ENCODE results near the gene EVC.

EVC gene

DNA sequence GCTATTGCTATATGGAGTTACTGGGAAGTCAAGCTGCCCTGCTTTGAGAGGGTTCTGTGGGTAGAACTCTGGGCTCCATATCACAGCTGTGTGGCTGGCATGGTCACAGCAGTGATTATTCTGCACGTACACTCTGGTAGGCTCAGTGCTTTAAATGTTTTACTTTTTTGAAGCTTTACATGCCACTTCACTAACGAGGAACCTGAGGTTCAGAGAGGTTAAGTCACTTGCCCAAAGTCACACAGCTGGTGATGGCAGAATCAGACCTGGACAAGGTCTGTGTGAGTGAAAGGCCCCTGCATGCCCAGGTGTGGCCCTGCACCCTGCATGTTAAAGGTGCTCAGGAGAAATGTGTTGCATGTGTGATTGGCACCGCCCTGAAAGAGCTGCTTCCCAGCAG is 24.5 kb downstream of the EVC start:
- no peak for DNase-seq

DNA sequence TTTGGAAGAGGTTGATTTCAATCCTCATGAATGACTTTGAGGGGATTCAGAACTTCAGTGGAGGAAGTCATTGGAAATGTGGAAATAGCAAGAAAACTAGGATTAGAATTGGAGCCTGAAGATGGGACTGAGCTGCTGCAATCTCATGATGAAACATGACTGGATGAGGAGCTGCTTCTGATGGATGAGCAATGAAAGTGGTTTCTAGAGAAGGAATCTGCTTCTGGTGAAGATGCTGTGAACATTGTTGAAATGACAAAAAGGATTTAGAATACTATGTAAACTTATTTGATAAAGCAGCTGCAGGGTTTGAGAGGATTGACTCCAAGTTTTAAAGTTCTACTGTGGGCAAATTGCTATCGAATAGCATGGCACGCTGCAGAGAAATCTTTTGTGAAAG is 27.1 kb downstream of the EVC start:
- DNase-seq = no peak

DNA sequence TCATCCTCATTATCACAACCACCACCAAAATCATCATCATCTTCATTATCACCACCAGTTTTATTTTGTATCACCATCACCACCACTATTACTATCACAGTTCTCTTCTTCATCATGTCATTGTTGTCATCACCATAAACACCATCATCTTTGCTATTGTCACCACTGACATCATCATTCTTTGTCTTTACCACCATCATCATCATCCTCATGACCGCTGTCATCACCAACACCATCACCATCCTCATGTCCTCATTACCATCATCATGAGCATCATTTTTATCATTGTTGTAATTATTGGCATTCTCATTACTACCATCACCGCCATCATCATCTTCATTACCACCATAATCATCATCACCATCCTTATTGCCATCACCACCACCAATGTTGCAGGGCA is 31.4 kb downstream of the EVC start:
- DNase-seq = no peak

DNA sequence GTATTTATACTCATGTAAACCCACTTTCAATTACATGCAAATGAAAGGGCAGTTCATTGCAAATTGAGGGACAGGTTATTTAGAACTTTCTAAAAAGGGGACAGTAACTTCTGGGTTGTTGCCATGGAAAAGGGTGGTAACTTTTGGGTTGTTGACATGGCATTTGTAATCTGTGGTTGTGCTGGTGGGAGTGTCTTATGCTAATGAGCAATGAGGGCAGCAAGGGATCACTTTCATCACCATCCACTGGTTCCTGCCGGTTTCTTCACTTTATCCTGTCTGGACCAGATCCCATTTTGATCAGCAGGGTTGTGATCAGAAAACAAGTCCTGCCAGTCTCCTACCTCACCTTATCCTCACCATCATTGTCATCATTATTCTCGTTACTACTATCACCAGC is 32.0 kb downstream of the EVC start:
- DNase-seq = no peak

DNA sequence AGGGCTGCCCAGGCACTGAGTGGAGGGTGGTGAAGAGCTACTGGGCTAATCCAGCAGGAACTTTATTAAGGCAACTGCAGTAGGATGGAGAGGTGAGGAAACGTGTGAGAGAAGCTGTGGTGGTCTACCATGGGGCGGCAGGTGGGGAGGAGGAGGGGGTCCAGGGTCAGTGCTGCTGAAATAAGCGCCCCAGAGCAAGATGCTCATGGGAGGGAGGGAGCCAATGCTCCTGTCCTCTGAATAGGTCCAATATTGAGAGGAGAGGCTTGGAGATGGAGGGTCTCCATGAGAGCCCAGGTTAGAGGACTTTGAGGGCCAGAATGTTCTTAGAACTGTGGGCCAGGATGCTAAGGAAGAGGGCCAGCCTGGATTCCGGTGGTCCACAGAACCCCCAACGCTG is 35.2 kb downstream of the EVC start:
- DNase-seq = no peak

DNA sequence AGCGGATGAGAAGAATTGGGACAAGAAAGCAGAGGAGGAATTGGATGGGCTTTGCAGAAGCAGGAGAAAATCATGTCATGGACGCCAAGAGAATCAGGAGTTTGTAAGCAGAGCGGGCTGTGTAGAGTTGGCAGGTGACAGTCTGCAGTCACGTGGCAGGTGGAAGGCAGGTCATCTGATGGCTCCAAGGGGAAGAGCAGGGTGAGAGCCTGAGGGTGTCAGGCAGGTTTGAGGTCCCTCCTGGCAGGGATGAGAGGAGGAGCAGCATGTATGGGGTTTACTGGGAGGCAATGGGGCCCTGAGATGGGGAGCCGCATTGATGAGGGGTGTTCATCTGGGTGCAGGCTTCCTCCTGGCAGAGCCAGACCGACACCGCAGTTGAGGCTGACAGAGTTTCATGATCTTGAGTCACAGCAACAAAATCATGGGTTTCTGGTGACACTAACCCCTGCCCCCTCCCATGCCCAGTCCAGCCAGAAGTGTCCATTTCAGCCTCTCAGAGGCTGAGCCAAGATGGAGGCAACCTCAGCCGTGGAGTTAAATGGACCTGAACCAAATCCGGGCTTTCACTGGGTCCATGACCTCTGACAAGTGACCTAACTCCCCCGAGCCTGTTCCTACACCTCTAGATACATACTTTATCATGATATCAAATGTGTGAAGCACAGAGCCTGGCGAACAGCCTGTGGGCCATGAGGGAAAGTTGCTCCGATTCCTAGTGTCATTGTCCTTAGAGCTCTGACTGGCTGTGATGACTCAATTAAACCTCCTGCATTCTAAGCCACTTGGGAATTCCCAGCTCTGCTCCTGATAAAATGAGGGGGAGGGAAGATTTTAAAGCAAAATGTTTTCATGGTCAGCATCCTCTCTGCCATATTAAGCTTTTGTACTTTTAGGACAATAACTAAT is 36.1 kb downstream of the EVC start:
- no peak for DNase-seq

DNA sequence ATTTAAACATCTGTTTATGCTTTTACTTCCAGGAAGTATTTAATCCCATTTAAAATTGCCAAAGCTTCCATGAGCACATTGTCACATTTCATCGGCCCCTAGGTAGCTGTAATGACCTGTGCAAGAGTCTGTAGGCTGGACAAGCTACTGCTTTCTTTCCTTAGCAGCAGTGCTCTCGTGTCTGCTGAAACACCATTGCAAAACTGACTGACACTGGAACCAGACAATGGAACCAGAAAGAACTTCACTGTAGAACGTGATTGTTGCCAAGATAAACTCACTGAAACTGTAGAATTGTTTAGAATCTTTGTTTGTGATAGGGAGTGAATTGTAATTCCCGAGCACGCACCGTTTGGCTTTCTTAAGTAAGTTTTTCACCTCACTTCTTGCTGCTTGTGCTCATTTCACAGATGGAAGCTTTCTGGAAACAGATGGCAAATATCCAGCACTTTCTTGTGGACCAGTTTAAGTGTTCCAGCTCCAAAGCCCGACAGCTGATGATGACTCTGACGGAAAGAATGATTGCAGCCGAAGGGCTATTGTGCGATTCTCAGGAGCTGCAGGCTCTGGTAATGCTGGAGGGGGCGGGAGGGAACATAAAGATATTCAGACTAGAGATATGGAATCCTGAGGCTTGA is 36.9 kb downstream of the EVC start:
- DNase-seq = no peak

DNA sequence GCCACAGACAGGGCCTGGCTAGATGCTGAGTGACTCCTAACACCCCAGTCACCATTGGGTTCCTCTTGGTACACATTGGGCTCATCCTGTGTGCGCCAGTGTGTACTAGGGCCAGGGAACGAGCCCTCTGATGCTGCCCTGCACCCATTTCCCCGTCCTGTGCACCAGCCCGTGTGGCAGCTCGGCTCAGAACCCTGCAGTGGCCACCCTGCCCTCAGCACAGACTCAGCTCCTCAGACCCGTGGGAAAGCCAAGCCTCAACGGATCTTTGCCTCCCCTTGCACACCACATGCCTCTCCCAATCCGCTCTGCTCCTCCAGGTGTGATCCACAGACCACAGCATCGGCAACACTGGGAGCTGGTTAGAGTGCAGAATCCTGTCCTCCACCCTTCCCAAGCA is 38.6 kb downstream of the EVC start:
- no peak for DNase-seq

DNA sequence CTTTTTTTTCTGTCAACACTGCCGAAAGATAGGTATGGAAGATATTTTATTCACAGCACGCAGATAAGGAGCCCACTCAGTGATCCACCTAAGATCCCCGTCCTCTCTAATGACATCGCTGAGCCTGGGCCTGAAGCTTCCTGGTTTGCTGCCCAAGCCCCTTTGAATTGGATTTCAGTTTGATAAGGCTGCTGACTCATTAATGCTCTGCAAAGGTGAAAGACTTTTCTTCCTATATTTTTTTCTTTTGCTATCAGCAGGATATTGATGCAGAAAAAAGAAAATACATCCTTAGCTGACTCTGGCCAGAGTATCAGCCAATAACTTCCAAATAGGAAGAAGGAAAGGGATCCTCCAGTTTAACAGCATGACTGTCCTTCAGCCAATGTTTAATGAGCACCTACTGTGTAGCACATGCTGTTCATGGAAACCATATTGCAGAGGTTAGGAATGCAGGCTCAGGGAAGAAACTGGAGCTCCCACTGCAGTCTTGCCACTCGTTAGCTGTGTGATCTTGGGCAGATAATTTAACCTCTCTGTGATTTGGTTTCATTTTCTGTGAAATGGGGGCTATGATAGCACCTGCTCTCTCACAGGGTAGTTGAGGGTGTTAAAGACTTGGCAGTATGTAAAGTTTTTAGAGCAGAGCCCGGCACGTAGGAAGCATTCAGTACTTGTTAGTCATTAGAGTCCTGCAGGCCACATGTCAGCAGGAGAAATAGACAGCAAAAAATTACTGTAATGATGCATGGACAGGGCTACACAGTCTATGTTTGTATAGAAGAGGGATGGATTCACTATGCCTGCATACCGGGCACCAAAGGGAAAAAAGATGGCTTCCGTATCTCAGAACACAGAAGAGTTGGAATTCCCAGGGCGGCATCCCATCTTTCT is 39.3 kb downstream of the EVC start:
- no peak for DNase-seq

DNA sequence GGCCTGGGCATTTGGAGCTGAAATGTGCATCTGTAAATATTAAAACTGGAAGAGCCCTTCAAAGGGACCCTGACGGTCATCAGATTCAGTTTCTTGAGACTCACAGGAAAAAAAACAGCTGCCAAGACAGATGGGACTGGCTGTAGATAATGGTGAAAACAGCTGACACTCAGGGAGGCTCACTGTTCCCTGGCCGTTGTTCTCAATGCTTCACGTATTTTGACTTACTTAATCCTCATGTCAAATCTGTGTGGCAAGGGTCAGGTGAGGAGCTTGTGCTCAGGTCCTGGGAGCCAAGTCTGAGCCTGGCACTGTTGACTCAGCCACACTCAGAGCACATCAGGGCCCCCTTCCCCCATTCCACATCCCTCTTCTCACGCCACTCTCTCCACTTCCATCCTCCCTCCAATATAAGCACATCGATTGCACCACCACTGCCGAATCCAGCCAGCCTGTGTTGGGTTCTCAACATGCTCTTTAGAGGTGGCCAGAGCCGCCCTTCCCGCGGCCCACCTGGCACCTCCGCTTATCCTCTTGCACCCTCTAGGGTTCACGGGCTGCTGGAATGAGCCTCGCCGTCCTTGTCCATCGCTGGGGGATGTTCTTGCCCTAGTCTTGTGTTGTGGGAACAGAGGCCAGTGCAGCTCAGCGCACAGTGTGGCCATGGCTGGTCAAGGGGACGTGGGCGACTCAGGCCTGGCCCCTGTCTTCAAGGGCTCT is 40.1 kb downstream of the EVC start:
- no peak for DNase-seq

DNA sequence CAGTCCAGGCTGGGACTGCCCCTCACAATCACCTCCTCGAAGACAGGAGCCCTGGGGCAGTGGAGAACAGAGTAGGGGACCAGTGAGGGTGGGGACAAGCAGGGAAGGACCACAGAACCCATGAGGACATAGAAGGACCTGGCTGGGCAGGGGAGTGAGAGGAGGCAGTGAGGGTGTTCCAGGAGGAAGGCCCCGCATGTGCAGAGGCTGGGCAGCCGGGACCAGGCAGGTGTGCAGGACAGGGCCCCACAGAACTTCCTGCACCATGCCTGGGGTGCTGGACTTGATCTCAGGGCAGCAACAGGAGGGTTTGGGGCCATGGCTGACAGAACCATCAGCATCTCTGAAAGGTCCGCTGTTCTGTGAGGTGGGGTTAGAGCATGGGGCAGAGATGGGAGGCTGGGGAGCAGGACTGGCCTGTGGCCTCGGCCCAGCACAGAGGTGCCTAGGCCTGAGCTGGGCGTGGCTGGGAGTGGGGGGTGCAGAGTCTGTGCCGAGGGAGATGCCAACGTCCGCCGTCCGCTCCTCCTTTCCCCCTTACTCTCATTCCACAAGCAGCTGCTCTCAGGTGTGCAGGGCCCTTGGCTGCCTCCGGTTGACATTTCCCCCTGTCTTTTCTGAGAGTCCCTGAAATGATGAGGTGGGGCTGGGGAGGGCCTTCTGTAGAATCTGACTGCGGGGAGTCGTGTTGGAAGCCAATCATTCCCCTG is 40.8 kb downstream of the EVC start:
- no peak for DNase-seq

DNA sequence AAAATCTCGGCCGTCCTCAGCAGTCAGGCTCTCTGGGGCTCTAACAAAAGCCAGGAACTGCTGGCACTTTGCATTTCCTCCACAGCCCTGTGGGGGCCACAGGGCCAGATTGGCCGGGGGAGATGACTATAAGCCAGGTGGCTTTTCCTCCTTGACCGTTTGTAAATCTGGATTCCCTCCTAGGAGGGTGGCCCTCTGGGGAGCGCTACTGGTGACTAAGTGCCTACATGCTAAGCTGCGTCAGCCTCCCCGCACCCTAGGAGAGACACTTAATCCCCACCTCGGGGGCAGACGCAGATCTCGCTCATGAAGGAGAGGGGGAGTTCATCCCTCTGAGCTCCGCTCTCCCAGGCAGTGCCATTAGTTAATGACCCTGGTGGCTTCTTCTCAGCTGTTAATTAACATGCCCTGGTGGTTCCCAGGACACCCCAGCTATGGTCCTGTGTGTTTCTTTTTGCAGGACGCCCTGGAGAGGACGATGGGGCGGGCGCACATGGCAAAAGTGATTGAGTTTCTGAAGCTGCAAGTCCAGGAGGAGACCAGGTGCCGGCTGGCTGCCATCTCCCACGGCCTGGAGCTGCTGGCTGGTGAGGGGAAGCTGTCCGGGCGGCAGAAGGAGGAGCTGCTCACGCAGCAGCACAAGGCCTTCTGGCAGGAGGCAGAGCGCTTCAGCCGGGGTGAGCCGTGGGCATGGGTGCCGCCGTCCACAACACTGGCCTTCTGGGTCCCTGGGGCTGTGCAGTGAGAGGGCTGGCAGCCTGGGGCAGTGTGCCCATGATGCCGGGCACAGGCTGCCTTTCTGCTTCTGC is 41.6 kb downstream of the EVC start:
- no peak for DNase-seq

DNA sequence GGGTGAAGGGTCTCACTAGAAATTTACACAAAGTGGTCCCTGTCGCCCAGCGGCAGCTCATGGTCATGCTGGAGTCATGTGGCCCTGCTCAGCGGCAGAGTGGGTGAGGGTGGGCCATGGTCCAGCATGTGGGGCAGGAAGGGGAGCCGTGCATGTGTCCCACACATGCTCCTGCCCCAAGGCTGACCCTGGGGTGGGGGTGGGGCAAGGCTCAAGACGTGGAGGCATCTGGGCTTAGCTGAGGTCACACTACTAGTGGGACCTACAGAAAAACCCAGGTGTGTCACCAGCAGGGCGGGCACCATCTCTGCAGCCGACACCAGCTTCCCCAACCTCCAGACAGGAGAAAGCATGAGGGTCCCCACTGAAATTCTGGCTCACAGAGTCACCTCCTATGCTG is 42.4 kb downstream of the EVC start:
- DNase-seq = no peak

DNA sequence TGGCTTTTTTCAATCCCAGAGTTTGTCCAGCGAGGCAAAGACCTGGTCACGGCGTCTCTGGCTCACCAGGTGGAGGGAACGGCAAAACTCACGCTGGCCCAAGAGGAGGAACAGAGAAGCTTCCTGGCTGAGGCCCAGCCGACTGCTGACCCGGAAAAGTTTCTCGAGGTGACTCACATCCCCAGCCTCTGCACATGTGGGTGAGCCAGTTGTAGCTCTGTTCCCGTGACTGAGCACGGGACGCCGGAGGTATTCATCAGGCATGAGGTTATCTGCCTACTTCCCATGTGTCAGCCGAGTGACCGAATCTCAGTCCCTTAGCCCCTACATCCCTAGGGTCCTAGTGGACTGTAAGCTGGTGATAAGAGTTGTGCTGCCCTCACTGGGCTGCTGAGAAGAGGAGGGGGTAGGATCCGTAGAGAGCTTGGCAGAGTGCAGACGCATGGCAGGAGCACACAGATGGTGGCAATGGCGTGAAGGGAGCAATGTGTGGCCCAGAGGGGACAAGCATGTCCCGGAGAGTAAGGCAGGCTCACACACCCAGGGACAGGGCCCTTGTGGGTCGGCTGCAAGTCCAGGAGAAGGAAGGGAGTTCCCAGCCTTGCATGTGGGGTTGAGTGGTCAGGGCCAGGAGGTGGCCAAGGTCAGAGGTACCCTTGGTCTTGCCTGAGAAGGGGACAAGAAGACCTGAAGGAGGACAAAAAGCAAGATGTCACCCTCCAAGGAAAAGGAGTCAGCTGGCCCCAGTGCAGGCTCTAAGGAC is 42.9 kb downstream of the EVC start:
- no peak for DNase-seq

DNA sequence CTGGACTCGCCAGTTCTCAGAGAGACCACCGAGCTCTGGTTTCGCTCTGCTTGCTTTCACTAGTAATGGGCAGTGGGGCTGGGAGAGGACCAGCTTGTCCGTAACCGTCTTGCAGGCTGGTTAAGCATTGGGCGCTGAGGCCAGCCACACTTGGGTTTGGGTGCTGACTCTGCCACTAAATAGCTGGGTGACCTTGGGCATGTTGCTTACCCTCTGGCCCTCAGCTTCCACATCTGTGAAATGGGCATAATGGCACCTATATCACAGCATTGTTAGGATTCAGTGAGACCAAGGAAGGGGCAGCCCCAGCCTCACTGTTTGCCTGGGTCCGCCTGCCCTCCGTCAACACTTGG is 43.5 kb downstream of the EVC start:
- no peak for DNase-seq

DNA sequence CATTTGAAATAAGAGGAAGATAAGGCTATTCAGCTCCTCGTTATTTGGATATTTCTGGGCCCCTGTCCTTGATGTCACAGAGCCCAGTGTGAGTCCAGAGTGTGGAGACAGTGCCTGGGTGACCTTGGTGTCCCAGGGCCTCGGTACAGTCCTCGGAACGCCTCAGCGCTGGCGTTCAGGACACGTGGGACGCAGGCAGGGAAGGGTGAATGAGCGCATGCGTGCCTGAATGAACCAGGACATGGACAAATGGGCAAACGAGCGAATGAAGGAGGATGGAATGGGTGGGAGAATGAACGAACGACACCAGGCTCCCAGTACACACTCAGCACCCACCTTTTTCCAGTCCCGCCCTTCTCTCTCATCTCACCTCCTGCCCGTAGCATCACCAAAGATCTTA is 44.2 kb downstream of the EVC start:
- DNase-seq = no peak

DNA sequence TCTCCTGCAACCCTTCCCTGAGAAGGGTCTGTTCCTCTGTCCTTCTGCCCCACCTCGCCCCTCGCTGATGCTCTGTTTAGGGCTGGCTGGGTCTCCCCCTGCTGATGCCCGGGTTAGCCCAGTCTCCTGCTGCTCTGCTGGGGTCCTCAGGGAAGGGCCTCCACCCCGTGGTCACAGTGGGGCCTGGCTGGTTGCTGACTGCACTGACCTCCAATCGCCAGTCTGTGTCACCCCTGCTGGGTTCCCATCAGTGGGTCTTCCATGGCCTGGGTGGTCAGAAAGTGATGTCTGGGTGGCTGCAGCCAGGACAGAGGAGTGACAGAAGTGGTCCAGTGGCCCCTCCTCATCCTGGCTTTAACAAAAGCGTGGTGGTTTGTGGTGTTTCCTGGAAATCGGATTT is 44.7 kb downstream of the EVC start:
- DNase-seq = no peak

DNA sequence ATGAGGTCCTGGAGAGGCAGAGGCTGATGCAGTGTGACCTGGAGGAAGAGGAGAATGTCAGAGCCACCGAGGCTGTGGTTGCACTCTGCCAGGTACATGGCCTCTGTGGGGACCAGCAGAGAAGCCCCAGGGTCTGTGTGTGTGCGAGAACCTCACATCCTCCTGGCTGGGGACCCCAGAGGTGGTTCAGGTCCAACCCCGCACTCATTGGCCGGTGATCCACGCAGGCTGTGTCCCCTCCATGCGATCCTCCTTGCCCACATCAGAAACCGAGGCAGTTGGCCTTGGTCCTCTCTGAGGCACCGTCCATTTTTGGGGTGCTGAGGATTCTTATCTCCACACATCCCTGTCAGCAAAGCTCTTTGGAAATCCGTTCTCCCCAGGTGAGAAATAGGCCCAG is 45.3 kb downstream of the EVC start:
- no peak for DNase-seq

DNA sequence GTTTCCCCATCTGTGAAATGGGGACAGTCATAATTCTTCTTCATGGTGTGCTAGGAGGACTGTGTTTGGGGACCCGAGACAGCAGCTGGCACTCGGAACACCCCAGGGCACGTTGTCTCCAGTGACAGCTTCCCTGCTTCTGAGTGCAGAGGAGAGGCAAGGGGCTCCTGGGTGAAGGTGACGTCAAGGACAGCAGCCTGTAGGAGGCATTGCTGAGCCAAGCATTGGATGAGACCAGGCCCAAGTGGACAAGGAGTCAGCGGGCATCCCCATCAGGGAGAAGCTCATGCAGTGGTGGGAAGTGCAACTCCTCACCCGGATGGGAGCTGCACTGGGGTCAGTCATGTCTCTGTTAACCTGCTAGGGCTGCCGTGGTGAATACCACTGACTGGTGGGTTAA is 46.1 kb downstream of the EVC start:
- DNase-seq = no peak

DNA sequence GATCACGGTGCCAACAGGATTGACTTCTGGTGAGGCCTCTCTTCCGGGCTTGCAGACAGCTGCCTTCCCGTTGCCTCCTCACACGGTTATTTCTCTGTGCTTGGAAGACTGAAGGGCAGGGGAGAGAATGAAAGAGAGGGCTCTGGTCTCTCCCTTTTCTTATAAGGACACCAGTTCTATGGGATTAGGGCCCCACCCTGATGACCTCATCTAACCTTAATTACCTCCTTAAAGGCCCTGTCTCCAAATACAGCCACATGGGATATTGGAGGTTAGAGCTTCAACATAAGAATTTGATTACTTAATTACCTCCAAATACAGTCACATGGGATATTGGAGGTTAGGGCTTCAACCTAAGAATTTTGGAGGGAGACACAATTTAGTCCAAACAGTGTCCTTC is 46.5 kb downstream of the EVC start:
- no peak for DNase-seq

DNA sequence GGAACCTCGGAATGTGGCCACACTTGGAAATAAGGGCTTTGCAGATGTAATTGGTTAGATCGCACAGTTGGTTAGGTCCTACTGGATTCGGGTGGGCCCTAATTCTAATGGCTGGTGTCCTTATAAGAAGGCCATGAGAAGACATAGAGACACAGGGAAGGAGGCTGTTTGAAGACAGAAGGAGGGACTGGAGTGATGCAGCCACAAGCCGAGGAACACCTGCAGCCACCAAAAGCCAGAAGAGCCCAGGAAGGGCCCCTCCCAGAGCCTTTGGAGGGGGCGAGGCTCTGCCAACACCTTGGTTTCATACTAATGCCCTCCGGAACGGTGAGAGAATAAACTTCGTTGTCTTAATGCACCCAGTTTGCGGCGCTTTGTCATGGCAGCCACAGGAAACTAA is 47.0 kb downstream of the EVC start:
- DNase-seq = no peak

All from NCI-H2227 treated with DMSO at 0.1 percent for 48 hours (cell line).